GM04503 (cell line): Measurements from ENCODE around the gene ATXN10.
A peak's percentile ranks its signal among the peaks of the same experiment; 100 is the strongest.

Experiments
- DNase-seq: peaks from one replicate; pipeline ENCODE4 v3.0.0-alpha.2; 2012; ENCODE audit warnings: low read depth

Gene ATXN10

DNA sequence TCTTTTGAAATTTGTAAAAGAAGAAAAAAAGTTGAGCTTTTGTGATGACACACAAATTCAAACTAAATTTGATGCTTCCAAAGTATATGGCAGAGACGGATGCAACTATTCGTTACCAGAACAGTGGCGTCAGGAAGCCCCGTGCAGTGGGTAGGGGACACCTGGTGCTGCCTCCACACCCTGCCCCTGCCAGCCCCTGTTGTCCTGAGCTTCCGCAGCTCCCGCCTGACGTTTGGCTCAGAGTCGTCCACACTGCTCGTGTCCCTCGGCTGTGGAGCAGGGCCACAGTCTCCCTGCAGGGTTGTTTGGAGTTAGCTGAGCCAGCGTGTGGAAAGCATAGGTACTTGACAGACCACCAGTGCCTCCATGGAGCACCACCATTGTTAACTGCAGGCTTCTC, 86.3 kb downstream of the ATXN10 start:
- DNase-seq, result no peak

DNA sequence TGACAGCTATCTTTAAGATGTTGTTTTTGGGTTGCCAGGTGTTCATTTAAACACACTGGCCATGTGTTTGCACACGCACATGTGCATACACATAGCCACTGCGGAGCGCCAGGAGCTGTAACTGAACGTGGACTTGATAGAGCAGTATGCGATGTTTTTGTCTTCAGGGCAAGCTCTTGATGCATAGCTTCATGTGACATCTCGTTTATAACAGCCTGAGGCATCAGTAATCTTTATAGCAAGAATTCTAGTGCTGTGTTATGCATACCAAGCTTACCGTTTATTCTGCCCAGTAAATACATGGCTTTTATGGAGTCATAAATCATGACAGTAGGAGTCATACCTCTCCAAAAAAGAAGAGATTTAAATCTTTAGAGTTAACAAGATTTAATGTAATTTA, 87.0 kb downstream of the ATXN10 start:
- no peak for DNase-seq

DNA sequence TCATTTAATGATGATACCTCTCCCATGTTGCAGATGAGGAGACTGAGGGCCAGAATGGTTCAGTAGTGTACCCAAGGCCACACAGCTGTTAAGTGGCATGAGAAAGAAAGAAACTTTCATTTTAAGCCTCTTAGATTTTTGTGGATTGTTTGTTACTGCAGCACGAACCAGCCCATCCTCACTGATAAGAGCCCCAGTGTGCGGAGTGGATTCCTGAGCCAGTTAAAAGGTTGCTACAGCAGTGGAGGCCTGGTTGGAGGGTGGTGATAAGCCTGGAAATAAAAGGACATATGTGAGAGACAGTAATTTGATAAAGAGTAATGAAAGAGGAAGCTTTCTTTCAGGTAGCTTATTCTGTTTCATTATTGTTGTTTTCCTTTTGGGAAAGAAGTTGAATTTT, 89.0 kb downstream of the ATXN10 start:
- no peak for DNase-seq

DNA sequence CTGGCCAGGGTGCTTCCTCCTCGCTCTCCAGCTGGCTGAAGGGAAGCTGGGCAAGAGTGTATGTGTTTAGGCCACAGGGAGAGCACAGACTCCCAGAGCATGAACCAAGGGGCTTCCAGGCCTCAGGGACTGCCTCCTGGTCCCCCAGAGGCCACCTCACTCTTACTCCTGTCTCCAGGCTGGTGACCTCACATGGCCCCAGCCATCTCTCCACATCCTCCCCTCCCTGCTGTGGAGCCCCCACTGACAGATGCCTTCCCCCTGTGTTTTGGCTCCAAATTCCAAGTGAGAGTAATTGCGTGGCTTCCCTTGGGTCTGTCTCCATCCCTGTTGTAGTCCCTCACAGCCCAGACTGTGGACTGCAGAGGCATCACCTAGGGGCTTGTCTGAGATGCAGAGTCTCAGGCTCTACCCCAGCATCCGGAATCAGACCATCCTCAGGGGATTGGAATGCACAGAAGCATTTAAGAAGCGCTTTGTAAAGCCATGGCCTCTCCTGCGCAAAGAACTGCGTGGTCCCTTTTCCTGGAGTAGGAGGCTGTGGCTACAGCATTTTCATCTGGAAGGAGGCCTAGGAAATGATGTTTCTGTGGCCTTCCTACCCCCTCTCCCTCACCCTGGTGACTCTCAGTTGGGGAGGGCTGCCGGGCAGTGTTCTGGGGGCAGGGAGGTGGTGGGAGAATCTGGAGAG, 91.1 kb downstream of the ATXN10 start:
- no peak for DNase-seq

DNA sequence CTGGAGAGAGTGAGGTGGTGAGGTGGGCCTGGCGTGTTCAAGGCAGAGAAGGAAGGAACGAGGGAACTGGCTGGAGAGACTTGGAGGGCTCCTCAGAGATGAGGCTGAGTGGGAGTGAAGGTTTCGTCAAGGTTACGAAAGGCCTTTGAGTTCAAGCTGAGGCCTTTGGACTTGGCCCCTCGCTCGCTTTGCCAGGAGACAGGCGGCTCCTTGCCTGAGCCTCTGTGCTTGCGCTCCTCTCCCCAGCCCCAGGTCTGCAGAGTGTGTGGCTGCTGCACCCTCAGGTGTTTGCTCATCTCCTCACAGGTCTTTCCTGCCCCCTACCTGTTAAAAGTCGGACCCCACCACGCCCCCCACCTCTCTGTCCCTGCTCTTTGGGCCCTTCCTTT, 91.6 kb downstream of the ATXN10 start:
- DNase-seq, result no peak

DNA sequence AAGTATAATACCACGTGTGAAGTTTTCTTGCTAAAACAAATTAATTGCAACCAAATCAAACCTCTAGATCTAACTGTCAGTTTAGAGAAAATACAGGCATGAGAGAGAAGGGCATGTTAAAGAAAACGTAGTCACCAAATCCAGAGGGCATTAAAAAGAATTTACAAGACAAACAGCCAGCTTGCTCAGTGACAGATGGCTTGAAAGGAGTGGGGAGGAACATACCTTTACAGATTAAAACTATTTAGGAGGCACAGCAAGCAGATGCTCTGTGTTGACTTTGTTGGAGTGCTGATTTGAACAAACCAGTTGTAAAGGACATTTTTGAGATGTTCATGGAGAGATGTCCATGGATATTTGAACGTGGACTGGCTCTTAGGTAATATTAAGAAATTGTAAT, 96.9 kb downstream of the ATXN10 start:
- DNase-seq, result no peak

DNA sequence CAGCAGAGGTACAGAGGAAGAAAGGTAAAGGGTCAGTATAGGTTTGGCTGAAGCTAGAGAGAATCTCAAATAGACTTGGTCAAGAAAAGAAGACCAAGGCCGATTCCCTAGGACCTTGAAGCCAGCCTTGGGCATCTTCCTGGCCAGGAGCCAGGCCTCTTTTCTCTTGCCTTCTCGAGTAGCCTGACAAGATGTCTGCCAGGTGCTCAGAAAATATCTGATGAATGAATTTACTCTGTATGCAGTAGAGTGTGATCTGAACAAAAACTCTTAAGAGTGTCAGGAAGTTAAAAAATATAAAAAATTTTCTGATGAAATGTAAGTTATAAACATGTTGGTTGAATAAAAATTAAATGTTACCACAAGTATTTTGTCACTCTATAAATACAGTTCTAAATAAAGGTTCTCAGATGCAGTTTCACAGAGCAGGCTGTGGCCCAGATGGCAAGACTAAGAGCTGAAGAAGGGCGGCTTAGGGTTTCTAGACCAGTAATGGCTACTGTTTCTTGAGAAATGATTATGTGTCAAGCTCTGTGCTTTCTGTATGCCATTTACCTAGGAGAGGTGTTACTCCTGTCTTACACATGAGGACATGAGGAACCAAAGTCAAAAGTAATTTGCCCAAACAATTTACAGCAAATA, 98.1 kb downstream of the ATXN10 start:
- DNase-seq, result peak; percentile 28

DNA sequence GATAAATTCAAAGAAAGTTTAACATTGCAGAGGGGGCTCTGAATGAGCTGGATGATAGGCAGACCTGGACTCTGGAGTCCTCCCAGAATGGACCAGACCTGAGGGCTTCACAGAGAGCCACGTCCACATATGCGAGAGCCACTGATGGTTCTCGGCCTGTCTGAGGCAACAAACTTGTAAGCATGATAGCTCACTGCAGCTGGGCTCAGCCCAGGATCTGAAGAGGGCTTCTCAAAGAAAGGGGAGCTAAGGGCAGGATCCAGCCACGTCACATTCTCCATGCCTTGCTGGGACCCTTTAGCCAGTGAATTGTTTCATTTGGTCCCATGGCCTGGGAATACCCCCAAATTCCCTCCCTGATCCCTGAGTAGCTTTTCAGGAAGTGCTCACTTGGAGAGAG, 98.9 kb downstream of the ATXN10 start:
- DNase-seq, result no peak

DNA sequence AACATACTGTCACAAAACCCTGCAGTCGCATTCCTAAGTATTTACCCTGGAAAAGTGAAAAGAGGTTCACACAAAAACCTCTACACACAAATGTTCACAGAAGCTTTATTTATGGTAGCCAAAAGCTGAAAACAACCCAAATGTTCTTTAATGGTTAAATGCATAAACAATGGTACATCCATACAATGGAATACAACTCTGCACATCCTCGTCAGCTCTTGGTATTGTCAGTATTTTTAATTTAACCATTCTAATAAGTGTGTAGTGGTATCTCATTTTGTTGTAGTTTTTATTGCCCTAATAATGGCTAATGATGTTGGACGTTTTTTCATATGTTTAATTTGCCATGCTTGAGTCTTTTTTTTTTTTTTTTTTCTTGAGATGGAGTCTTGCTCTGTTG, 99.4 kb downstream of the ATXN10 start:
- DNase-seq, result no peak

DNA sequence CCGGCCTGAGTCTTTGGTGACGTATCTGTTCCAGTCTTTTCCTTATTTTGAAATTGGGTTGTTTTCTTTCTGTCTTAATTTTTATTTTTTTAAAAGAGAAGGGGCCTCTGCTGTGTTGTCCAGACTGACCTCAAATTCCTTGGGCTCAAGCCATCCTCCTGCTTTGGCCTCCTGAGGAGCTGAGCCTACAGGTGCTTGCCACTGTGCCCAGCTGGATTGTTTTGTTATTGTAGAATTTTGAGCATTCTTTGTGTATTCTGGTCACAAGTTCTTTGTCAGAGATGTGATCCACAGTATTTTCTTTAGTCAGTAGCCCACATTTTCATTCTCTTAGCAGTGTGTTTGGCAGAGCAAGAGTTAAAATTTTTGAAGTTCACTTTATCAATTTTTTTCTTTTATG, 100.1 kb downstream of the ATXN10 start:
- DNase-seq, result no peak

DNA sequence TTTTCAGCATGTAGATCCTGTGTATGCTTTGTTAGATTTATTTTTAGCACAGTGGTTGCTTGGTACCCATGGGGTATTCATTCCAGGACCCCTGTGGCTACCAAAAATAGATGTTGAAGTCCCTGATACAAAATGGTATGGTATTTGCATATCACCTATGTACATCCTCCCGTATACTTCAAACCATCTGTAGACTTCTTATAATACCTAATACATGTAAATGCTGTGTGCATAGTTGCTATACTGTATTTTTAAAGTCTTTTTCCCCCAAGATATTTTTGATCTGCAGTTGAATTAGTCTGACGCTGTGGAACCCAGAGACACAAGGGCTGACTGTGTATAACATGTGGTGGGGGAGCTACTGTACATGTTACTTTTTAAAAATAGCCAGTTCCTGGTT, 101.1 kb downstream of the ATXN10 start:
- DNase-seq, result no peak

DNA sequence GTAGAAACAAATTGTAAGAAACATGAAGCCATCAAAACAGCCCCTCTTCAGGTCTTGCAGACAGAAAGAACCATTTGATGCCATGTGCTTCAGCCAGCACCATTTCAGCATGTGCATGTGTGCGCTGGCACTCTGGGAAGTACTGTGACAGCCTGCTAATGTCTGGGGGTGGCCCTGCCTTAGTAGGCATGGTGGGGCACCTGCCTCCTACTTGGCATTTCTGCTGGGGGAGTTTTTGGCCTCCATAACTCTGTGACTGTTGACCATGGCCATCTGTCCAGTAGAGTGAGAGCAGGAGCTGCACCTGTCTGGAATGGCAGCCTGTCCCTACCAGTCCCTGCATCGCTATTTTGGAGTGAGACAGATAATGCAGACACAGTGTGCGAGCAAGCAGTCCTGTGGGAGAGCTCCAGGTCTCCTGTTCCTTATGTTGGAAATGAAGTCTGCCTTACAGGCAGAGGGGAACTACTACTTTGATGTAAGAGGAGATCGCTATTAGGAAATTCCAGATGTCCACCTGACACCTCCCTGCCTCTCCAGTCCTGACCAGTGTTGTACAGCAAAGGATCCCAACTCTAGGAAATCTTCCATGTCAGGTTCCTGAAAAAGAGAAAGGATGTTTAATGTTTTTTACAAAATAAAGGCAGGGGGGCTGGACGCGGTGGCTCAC, 102.5 kb downstream of the ATXN10 start:
- no peak for DNase-seq

DNA sequence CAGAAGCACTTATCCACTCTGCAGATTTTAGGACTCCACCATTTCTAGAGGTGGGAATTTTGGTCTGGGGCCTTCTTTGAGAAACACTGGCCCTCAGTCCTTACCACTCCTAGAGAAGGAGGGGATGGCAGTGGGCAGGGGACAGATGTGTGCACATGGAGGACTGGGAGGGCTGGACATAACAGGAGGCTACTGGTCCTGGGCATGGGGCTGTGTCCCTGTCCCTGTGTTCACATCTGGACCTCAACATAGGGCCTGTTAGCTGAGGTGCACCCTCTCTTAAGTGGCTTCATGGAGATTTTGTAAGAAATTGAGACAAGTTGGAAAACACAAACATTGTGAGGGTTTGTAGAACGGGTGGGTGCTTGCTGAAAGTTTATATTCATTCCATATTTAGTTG, 103.4 kb downstream of the ATXN10 start:
- DNase-seq, result no peak

DNA sequence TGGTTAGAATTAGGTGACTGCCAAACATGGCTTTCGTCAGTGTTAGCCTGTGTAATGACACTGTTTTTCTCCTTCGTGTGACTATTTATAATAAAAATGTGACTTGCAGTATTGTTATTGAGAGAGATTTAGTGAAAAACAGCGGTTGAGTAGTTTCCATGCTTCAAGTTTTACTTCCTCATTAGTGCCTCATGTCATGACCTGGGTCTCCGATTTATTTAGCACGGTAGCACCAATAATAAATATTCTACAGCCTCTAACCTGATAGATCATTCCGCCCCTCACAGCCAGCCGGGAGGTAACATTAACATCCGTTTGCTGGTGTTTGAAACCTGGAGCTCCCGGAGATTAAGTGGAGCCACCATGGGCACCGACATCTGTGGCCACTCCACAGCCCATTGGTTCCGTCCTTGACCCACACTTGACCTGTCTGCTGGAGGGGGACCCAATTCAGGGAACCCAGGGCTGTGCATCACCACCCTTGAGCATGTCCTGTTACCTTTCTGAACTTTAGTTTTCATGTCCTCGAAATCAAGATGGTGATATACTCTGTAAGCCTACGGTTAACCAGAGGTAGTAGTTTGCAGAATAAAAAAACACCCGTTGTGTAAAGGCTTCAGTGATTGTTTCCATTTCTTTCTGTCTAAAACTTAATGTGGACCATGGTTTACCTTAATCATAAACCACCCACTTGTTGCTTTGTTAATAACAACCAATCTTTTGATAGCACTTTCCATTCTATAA, 104.1 kb downstream of the ATXN10 start:
- DNase-seq, result no peak

DNA sequence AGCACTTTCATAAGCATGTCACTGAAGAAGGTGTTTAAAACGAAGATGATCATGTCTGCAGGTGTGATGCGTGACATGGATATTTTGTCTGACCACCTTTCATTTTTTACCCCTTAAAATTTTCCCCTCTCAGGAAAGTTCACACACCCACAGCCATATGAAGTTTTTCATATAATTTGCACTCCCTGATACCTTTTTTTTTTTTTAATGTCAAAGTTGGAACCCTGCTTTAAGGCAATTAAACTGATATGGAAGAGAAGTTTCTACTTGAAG, 104.6 kb downstream of the ATXN10 start:
- no peak for DNase-seq

DNA sequence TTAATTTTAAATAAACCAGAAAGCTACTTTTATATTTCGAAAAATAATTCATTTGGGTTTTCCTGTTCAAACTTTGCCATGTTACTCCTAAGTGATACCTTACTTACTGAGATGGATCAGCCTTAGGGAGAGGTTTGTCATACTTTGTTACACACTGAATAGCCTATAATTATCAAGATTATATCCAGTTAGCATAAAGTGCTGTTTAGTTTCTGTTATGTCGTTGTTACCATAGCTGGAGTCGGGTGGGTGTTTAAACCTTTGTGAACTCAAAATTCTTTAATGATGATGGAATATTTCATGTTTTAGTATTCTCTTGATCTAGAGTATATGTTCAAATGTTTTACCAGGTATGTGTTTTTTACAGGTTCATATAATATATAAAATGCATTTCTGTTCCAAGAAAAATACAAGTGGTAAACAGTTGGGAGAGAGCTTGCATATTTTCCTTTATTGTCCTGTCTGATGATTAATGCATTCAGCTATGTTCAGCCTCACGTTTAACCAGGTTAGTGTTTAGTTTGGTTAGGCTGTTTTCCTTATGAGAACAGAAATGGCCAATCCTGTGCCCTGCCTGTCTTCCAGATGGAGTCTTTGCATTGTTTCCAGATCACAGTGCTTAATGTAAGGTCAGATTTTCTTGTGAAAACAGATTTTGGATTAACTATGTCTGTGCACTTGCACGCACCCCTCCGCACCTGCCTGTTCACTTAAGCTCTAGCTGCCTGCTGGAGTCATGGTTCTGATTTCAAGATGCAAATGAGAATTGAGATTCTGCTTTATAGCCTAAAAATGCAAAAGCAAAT, 105.6 kb downstream of the ATXN10 start:
- DNase-seq, result no peak

DNA sequence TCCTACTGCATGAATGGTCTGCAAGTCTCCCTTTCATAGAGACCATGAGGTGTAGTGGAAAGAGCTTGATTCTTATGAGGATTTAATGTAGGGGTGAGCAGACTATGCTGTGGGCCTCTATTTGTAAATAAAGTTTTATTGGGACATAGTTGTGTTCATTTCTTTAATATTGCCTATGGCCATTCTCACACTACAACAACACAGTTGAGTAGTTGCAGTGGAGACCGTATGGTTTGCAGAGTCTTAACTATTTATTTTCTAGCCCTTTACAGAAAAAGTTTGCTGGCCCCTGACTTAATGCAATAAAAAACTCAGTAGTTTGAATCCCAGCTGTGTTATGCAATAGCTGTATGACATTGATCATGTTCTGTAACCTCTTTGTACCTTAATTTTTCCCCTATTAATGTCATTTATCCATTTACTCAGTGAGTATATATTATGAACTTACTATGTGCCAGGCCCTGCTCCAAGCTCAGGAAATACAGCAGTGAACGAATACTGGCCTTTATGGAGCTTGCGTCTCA, 106.3 kb downstream of the ATXN10 start:
- no peak for DNase-seq

DNA sequence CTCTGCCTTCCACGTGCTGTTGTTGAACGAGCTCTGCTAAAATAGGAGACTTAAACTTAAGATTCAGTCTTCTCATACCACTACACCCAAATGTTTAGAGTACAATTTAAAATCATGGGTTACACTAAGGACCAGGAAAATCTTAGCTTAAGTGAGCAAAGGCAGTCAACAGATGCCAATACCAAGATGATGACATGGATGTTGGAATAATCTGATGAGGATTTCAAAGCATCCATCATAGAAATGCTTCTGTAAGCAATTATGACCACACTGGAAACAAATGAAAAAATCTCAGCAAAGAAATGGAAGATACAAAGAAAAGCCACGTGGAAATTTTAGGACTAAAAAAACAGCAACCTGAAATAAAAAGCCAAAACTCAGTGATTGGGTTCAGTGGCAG, 109.8 kb downstream of the ATXN10 start:
- no peak for DNase-seq

DNA sequence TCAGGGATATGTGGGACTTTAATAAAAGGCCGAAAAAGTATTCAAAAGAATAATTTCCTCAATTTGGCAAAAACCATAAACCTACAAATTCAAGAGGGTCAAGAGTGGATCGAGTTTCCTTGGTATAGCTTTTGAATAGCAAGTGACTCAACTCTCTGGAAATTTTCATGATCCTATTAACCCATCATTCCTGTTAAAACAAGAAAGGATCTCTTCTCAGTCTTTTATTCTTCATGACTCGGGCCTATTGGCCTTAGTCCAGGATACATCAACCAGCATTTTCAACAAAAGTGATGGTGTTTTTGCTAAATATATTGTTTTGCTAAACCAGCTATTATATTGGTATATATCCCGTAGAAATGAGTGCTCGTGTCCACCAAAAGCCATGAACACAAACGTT, 110.3 kb downstream of the ATXN10 start:
- no peak for DNase-seq

DNA sequence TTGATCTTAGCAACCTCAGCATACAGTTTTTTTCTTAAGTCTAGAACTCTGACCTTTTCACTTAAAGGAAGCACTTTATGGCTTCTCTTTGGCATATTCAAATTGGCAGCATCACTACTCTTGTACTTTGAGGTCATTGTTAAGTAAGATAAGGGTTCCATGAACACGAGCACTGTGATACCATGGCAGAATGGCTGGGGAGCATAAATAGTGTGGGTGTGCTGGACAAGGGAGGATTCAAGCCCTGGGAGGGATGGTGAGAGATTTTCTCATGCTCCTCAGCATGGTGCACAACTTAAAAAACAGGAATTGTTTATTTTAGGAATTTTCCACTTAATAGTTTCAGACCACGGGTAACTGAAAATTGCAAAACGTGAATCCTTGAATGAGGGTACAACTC, 111.4 kb downstream of the ATXN10 start:
- no peak for DNase-seq

DNA sequence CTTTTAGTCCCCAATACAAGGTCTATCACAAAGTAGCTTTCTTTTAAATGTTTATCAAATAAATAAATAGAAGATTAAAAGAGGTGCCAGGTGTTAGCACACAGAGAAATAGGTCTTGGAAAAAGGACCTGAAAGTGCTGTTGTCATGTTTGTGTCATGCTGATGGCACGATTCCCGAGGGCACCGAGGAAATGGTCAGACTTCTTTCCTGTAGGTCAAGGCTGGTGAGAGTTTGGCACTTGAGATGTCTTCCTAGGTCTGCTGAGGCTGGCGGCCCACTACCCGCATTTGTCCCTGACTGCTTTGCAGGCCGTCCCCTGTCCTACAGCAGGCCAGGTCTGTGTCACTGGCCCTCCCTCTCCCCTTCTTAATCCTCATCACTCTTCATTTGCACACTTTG, 112.1 kb downstream of the ATXN10 start:
- DNase-seq, result no peak
